C4-2B (cell line): ENCODE measurements around the gene TRPC4.
A peak's percentile ranks its signal among the peaks of the same experiment; 100 is the strongest.

Source experiments
- H3K27ac ChIP-seq: fragments of 450-650 bp; 2 replicates; pipeline ENCODE4 v1.5.1; 2017
- CTCF ChIP-seq: fragments of 450-650 bp; conservative IDR thresholded peaks from 2 replicates; pipeline ENCODE4 v1.5.1; 2017; ENCODE audit warnings: mild to moderate bottlenecking
- ZFX ChIP-seq: fragments of 450-650 bp; IDR thresholded peaks from 2 replicates; pipeline ENCODE4 v1.6.1; 2017

Gene TRPC4

GRCh38 chr13:37681281-37682032 is 188.1 kb downstream of the TRPC4 start:
- no peak for TF ChIP-seq CTCF
- no peak for TF ChIP-seq ZFX
- no peak overlapping the region for H3K27ac ChIP-seq

GRCh38 chr13:37680137-37680536 is 189.4 kb downstream of the TRPC4 start:
- TF ChIP-seq CTCF, result no peak
- TF ChIP-seq ZFX, result no peak

GRCh38 chr13:37679043-37679442 is 190.5 kb downstream of the TRPC4 start:
- H3K27ac ChIP-seq, result no peak overlapping the region
- peak; percentile 59 for TF ChIP-seq CTCF
- no peak for TF ChIP-seq ZFX

More at GRCh38 chr13:37680137-37680536, 189.4 kb downstream of the TRPC4 start:
- no peak overlapping the region for H3K27ac ChIP-seq

GRCh38 chr13:37669845-37670244 is 199.7 kb downstream of the TRPC4 start:
- no peak for TF ChIP-seq CTCF
- TF ChIP-seq ZFX, result no peak
- H3K27ac ChIP-seq, result no peak overlapping the region

- H3K27ac ChIP-seq, result no peak overlapping the region
- TF ChIP-seq CTCF (no peak), ZFX (no peak)
Measured at GRCh38 chr13:37667702-37668101, 201.9 kb downstream of the TRPC4 start.

GRCh38 chr13:37666036-37666435 is 203.5 kb downstream of the TRPC4 start:
- no peak overlapping the region for H3K27ac ChIP-seq
- no peak for TF ChIP-seq CTCF
- TF ChIP-seq ZFX, result no peak

- TF ChIP-seq CTCF, result no peak
- no peak for TF ChIP-seq ZFX
- H3K27ac ChIP-seq, result no peak overlapping the region
Measured at GRCh38 chr13:37665420-37665819, 204.2 kb downstream of the TRPC4 start.
